Ovary (tissue), 9 donors: ENCODE data around the gene TARS2. TPM values are rescaled to one million over a fixed set of nuclear protein-coding genes. Genes with fewer than 3 reads are reported as not detected.
A peak's percentile ranks its signal among the peaks of the same experiment; 100 is the strongest.

Experiments
- DNase-seq, 5 donors: peaks; one replicate each; pipeline ENCODE4 v3.0.0-alpha.2; 2019 to 2020
- H3K27ac ChIP-seq, 2 donors: fragments of 200-600 bp; one replicate each; pipeline versions ENCODE4 v1.5.1 to v1.8.0; 2019 to 2022
- H3K27me3 ChIP-seq: fragments of 200-600 bp; one replicate; pipeline ENCODE4 v1.8.0; 2022
- H3K36me3 ChIP-seq: fragments of 200-600 bp; sonication (generic); one replicate; pipeline ENCODE4 v1.5.1; 2019
- H3K4me1 ChIP-seq: one replicate; pipeline ENCODE4 v1.8.1; 2013; ENCODE audit warnings: mild to moderate bottlenecking, moderate library complexity; ENCODE audit not compliant: insufficient read depth
- H3K4me3 ChIP-seq: fragments of 200-600 bp; sonication (generic); one replicate; pipeline ENCODE4 v1.5.1; 2017
- H3K9me3 ChIP-seq, 2 donors: fragments of 200-600 bp in 1 of 2; sonication (generic) in 1 of 2; one replicate each; pipeline versions ENCODE4 v1.5.1 to v1.8.1; 2013 to 2019; ENCODE audit warnings: mild to moderate bottlenecking in 1 of 2, moderate library complexity in 1 of 2
- EP300 ChIP-seq: sonication (generic); formaldehyde crosslinking; IDR thresholded peaks from one replicate; pipeline ENCODE4 v1.6.1; 2017; ENCODE audit warnings: antibody characterized with exemption
- POLR2A ChIP-seq: fragments of 450-650 bp; IDR thresholded peaks from one replicate; pipeline ENCODE4 v1.6.1; 2017; ENCODE audit warnings: antibody characterized with exemption, mild to moderate bottlenecking, moderate library complexity
- WGBS, 3 donors: extraction: QIAGEN DNeasy Blood & Tissue Kit in 1 of 3; methylation state at CpG; one replicate each; pipeline versions ENCODE4 v1.1.5 to v1.1.7; 2013 to 2017; 5-methylcytosine and 5-hydroxymethylcytosine counted together
- intact Hi-C, 4 donors: fragments of 100-400 bp; cut with DNase I; formaldehyde crosslinking; loops; one replicate each; pipeline versions ENCODE4 v1.11.0 to v1.15.1; 2022 to 2023
- polyA plus RNA-seq, 2 donors: library from polyadenylated mRNA; stranded (reverse); fragments of 200-250 nt in 1 of 2; fragments of 350-450 nt in 1 of 2; fragmentation: Illumina TruSeq in 1 of 2; extraction: RNeasy Lipid Tissue Mini Kit (QIAGEN cat#74804) in 1 of 2; gene quantifications; one replicate each; pipeline ENCODE4 v1.2.3, GENCODE V29; 2013 to 2014
- total RNA-seq, 7 donors: library from RNA; depleted of rRNA in 2 of 7; stranded (reverse); fragments of >200 nt in 2 of 7; fragmentation: NEBNext Ultra II Directional in 3 of 7; extraction: Animal tissue kit (Norgen Biotek cat#: 25700) in 3 of 7; gene quantifications; one replicate each; pipeline versions ENCODE4 v1.1.0 to v1.2.4, GENCODE V29; 2016 to 2023
- TF ChIP-seq, protein P1 (sequence below), 3 donors: fragments of 450-650 bp in 2 of 3; fragments of 200-600 bp in 1 of 3; IDR thresholded peaks; one replicate each; pipeline versions ENCODE4 v1.5.1 to v1.8.0; 2016 to 2022; ENCODE audit warnings: antibody characterized with exemption in 3 of 3, mild to moderate bottlenecking in 1 of 3
- donor health status: DM: no; HTN: no; CAD: no; lungs with moderate emphysema.
- donor health status: DM: no; HTN: no; CAD: no.
- donor health status: Bipolar disorder and iron deficiency.
- donor health status: DM: yes; HTN: yes; CAD: no.
- donor health status: DM: no; HTN: no; CAD: no.
- donor health status: DM: yes; HTN: yes; CAD: no.

Gene TARS2
- total and polyA plus RNA-seq, 9 donors: 8.0 to 24.3 (median 17.2) TPM

DNA sequence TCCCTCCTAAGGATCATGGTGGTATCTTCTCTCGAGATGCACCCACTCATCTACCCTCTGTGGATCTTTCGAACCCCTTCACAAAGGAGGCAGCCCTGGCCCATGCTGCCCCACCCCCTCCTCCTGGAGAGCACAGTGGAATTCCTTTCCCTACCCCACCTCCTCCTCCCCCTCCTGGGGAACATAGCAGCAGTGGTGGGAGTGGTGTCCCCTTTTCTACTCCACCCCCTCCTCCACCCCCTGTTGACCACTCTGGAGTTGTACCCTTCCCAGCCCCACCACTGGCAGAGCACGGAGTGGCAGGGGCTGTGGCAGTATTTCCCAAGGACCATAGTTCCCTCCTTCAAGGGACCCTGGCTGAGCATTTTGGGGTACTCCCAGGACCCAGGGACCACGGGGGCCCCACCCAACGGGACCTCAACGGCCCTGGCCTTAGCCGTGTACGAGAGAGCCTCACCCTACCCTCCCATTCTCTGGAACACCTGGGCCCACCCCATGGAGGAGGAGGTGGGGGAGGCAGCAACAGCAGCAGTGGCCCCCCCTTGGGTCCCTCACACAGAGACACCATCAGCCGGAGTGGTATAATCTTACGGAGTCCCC, 14.5 kb upstream of the TARS2 start:
- peak overlapping the region in 1 of 2 donors; percentile 56 for H3K27ac ChIP-seq
- 77 to 82% (median 78%) methylated on average over 10 of the region's 10 CpGs for WGBS, 3 donors

GRCh38 chr1:150473659-150474058, 13.6 kb upstream of the TARS2 start:
- peaks cover 19% of the 10 kb centered on the region for H3K4me1 ChIP-seq
- no peaks in the 10 kb centered on the region for H3K36me3 ChIP-seq
- no peak for TF ChIP-seq EP300
- TF ChIP-seq POLR2A: no peak
- TF ChIP-seq, protein P1, sequence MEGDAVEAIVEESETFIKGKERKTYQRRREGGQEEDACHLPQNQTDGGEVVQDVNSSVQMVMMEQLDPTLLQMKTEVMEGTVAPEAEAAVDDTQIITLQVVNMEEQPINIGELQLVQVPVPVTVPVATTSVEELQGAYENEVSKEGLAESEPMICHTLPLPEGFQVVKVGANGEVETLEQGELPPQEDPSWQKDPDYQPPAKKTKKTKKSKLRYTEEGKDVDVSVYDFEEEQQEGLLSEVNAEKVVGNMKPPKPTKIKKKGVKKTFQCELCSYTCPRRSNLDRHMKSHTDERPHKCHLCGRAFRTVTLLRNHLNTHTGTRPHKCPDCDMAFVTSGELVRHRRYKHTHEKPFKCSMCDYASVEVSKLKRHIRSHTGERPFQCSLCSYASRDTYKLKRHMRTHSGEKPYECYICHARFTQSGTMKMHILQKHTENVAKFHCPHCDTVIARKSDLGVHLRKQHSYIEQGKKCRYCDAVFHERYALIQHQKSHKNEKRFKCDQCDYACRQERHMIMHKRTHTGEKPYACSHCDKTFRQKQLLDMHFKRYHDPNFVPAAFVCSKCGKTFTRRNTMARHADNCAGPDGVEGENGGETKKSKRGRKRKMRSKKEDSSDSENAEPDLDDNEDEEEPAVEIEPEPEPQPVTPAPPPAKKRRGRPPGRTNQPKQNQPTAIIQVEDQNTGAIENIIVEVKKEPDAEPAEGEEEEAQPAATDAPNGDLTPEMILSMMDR (IDR thresholded peaks at IDR 0.05): no peak
- intact Hi-C loops: loop anchor here in 1 of 4 donors (5.0 kb wide), 1 partner anchor 59 kb away; no protein-coding TSS in a partner anchor
- peak; percentile 56 to 82 (median 67) for DNase-seq
- WGBS, 3 donors: 4 to 12% (median 6%) methylated on average over 4 of the region's 4 CpGs
- H3K4me3 ChIP-seq: no peak overlapping the region
- H3K27me3 ChIP-seq: no peaks in the 10 kb centered on the region
- peak overlapping the region in 1 of 2 donors; percentile 56 for H3K27ac ChIP-seq
- H3K9me3 ChIP-seq: no peaks in the 10 kb centered on the region

More for the DNA sequence above, 14.5 kb upstream of the TARS2 start:
- H3K27me3 ChIP-seq: no peaks in the 10 kb centered on the region
- peak in 3 of 5 donors; percentile 30 to 45 (median 35) for DNase-seq
- no peak overlapping the region for H3K4me3 ChIP-seq
- H3K4me1 ChIP-seq: peaks cover 18% of the 10 kb centered on the region
- intact Hi-C loops: loop anchor here in 1 of 4 donors (5.0 kb wide), 1 partner anchor 60 kb away; no protein-coding TSS in a partner anchor
- H3K9me3 ChIP-seq: no peaks in the 10 kb centered on the region
- no peaks in the 10 kb centered on the region for H3K36me3 ChIP-seq
- no peak for TF ChIP-seq EP300
- TF ChIP-seq, protein P1 (IDR thresholded peaks at IDR 0.05): no peak
- no peak for TF ChIP-seq POLR2A

DNA sequence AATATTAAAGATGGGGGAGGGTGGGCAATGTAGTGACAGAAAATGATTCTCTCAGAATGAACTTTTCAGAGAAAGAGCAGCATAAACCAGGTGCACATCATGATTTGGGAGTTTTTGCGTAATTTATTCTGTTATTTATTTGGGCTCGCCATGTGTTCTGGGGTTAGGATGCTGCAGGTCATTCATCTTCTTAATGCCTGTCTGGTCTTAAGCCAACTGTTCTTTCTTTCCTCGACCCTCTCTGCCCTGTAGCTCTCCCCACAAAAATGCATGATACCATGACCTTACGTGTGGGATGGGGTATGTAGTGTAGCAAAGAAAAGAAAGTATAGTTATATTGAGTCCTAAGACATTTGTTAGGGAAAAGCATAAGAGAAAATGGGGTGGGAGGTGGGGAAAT, 12.3 kb upstream of the TARS2 start:
- peak overlapping the region in 1 of 2 donors; percentile 33 for H3K27ac ChIP-seq
- H3K36me3 ChIP-seq: no peaks in the 10 kb centered on the region
- no peaks in the 10 kb centered on the region for H3K27me3 ChIP-seq
- intact Hi-C loops: loop anchor here in 1 of 4 donors (5.0 kb wide), 1 partner anchor 57 kb away; no protein-coding TSS in a partner anchor
- no peak for DNase-seq
- no peaks in the 10 kb centered on the region for H3K9me3 ChIP-seq
- 21 to 26% (median 23%) methylated on average over 4 of the region's 4 CpGs for WGBS, 3 donors
- H3K4me3 ChIP-seq: no peak overlapping the region
- H3K4me1 ChIP-seq: peaks cover 19% of the 10 kb centered on the region
- TF ChIP-seq, protein P1 (IDR thresholded peaks at IDR 0.05): no peak
- TF ChIP-seq POLR2A: no peak
- TF ChIP-seq EP300: no peak

- H3K27me3 ChIP-seq: no peaks in the 10 kb centered on the region
- TF ChIP-seq EP300: no peak
- TF ChIP-seq POLR2A: no peak
- TF ChIP-seq, protein P1 (IDR thresholded peaks at IDR 0.05): no peak
- H3K36me3 ChIP-seq: no peaks in the 10 kb centered on the region
- no peak overlapping the region for H3K4me3 ChIP-seq
- H3K4me1 ChIP-seq: peaks cover 19% of the 10 kb centered on the region
- intact Hi-C loops: no loop called here
- WGBS, 3 donors: 21 to 31% (median 31%) methylated on average over 3 of the region's 3 CpGs
- no peak for DNase-seq
- peak overlapping the region; percentile 10 to 14 for H3K27ac ChIP-seq
- H3K9me3 ChIP-seq: no peaks in the 10 kb centered on the region
Observed at GRCh38 chr1:150476754-150477153, 10.5 kb upstream of the TARS2 start.
